ENCODE results near the gene OPCML.

OPCML gene

GRCh38 chr11:132935383-132935782 is 596.9 kb downstream of the OPCML start:
- no peak for DNase-seq (ENCODE audit: low read depth)

DNA sequence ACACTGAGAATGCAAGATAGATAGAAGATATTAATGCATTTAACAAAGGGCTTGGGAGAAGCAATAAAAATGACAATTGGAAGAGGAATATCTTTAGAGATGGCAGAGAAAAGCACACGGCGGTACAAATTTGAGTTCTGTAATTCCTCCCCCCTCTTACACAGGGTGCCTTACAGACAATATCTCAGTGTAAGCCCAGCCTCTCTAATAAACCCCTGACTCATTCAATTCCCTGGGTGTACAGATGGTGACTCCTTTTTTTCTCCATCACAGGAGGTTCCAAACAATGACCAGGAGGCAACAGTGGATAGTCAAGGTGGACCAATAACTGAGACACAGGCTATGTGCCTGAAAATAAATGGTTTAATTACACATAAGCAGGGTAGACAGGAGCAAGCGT is 598.6 kb downstream of the OPCML start:
- DNase-seq (ENCODE audit: low read depth), result no peak

DNA sequence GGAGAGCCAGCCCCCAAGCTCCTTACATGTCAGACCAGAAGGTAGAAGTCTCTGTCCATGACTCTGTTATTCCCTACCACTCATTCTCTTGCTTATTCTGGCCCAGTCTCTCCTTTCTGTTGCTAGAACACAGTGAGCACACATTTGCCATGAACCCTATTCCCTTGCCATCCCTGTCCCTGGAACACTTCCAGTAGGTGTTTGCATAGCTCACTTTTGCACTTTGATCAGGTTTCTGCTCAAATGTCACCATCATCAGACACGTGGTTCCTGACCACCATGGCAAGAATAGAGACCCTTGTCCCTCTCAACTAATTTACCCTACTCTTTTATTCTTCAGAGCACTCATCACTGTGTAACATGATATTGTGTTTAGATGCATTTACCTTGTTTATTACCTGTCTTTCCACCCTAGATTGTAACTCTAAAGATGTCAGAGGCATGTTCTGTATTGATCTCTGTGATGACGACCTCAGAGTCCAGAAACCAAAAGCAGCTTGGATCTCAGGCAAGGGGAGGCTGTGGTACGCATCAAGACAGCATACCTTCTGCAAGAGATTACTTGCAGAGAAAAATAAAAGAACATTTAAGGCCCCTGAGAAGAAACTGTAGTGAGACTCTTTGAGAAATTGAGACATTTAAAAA is 606.4 kb downstream of the OPCML start:
- DNase-seq (ENCODE audit: low read depth), result no peak

GRCh38 chr11:132921597-132921996 is 610.7 kb downstream of the OPCML start:
- DNase-seq (ENCODE audit: low read depth), result no peak

DNA sequence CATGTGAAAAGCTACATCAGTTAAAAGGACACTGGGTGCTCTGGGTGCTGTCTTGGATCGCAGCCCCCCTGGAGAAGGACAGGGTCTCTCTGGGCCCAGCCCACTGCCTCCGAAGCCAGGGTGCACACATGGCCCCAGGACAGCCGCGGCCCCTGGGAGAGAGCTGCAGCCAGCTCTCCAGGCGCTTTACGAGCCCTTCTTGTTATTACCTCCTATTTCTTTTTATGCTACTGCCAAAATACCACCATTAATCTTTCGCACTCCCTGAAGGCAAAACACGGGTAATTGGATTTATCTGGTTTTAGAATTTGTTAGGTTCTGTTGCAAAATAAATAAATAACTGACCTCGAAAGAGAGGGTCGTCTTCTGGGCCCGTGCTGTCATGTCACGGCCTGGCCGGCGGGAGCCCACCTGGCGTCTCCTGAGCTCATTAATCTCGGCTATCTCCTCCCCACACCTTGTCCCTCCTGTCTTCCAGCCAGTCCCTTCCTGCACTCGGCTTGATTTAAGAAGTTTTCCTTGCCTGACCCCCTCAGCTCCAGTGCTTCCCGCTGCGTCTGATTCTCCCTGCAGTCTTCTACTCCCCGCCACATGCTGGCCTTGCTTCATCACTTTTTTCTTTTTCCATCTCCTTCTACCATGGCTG is 611.7 kb downstream of the OPCML start:
- no peak for DNase-seq (ENCODE audit: low read depth)

DNA sequence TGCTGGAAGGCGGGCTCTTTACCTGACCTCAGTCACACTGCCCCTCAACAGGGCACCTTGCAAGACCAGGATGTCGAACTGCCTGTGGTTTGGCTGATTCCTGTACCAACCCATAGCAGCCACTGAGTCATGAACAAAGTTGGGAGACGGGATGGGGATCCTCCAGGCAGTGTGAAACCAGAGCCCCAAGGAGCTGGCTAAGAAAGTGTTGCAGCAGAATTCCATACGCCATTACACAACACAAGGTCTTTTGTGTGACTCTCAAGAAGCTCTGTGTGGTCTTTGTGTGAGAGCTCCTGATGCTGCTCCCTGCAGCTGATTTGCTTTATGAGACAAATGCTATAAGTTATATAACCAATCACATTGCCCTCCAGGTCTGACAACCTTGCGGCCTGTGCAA is 617.7 kb downstream of the OPCML start:
- no peak for DNase-seq (ENCODE audit: low read depth)

DNA sequence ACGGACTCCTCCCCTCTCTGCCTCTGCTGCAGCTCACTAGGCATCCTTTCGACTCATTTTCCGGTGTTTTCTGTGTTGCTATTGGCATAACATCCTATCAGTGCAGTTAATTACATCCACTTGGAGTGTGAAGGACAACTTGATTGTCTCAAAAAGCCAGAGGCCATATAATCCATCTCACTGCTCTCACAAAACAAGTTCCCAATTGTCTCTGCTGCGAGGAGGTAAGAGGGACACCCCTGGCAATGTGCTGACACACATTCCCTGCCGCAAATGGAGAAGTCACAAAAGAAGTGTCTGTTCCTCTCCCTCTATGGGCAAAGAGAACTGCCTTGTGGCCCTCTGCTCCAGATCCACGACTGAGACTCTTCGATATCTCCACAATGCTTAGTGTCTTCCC is 618.4 kb downstream of the OPCML start:
- no peak for DNase-seq (ENCODE audit: low read depth)

DNA sequence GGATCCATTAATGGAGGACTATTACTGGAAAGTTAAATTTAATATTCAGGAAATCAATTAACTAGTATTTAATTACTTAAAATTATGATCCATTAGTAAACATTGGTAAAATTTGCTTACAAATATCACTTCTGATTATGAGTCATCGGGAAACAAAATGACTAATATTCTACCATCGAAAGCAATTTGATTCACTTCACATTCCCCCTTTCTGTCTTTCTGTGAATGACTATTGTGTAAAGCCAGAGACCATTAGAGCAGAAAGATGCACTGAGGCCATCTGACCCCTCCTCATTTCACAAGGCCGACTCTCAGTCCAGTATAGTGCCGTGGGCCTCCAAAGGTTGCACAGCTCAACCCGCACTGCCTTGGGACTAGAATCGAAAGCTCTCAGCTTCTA is 619.0 kb downstream of the OPCML start:
- no peak for DNase-seq (ENCODE audit: low read depth)

- peak; percentile 82 for DNase-seq (ENCODE audit: low read depth)
Measured at GRCh38 chr11:132911186-132911585, 621.1 kb downstream of the OPCML start.

DNA sequence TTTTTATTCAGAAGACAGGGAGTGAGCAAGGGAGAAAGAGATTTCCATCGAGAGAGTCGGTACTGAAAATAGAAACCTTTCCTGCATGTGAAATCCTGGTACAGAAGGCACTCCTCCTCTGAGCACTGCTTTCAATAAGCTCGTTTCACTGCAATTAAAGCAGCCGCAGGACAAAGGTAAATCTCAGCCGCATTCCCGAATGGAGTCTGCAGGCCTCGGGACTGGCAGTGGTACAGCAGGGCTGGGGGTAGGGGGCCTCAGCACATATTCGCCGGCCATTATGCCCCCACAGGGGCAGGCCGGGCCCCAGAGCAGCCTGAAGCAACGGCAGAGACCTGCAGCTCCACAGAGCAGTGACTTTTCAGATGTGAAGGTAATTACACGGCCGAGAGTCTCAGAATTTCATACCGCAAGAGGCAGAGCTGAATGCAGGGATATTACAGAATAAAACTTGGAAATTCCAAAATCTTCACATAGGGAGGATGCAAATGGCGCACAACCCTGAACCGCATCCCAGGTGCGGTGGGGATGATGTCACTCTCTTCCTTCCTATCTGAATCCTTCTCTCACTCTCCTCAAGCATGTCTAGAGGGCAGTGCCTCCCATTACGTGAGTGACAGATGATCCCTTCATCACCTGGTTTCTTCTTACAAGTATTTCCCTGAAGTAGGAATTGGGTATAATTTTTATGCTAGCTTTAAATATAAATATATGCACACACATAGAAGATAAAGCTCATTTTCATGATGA is 622.1 kb downstream of the OPCML start:
- DNase-seq (ENCODE audit: low read depth), result no peak

- no peak for DNase-seq (ENCODE audit: low read depth)
Measured at GRCh38 chr11:132909021-132909606, 623.2 kb downstream of the OPCML start.

DNA sequence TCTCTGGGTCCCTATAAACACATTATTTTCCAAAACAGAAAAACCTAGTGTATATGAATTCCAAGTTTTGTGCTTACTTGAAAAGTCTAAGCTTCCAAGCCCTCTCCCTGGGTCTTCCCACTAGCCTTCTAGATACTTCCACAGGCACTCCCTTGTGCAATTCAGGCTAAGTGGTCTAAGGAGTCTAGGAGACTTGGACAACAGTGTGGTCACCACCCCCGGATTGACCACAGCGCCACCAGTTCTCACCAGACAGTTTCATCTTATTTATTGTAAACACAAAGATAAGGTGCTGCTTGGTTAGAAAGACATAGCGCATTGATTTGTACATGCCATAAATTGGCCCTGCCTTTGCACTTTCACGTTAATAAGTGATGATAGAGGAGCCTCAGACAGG is 623.9 kb downstream of the OPCML start:
- no peak for DNase-seq (ENCODE audit: low read depth)

GRCh38 chr11:132907651-132908413 is 624.5 kb downstream of the OPCML start:
- no peak for DNase-seq (ENCODE audit: low read depth)

DNA sequence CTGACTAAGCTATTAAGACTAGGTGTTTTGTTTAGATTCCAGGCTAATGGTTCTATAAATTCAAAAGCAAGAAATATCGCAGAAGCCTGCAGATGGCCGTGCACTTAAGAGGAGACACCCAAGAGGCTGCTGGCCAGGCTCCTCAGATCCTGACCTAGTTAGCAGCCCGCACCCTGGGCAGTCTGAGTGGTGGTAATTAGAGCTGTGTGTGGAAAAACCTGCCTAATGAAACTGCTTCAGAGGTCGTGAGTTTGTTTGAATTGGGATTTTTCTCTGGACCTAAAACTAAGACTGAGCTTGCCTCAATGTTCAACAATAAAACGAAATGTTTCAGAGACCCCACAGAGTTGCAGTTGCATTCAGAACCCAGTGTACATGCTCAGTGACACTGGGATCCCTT is 627.7 kb downstream of the OPCML start:
- DNase-seq (ENCODE audit: low read depth), result no peak

DNA sequence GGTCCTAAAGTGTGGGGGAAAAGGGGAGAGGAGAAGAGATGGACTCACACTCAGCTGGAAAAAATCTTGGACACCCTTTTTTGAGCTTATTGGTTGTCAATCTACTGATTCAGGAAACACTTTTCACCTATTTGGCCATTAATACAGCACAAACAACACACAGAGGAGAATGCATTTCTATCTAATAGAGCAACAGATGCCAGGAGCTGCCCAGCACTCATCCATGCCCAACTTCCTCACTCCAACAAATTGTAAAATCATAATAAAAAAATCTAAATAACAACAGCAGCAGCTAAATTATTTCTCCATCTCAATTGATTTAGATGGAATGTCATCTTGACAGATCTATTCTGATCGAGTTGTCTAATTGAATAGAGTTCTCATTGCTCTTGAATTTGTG is 628.2 kb downstream of the OPCML start:
- DNase-seq (ENCODE audit: low read depth), result no peak

DNA sequence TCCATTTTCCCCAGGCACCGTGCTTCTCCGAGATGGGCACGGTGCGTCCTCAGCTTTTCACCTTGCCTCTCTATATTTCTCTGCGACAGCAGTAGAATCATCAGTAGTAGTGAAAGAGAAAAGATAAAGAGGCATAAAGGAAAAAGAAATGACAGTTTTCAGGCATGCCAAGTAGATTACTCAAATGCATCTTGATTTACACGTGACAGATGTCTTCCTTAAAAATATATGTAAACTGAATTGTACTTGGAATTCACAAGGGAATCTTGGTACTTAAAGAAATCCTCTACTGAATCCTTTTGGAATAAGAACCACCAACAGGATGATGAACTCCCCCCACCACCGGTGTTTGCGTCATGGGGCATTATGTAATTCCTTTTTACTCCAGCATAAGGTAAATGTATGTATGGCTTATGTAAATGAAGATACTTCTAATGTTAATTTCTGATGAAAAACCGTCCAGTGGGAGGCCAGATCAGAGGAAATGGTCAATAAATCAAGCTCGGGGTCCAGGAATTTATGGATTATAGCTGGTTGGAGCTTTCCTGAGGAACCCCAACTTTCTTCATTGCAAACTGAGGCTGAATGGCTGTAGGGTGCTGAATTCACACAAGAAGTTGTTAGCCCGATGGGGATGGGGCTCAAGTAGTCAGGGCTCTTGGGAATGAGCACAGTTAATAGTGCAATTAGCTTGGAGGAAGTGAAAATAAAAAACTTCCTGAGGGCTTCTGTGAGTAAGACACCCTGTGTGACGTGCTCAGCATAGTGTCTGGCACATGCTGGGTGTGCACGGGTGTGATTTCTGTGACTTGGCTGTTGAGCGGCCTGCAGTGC is 630.4 kb downstream of the OPCML start:
- peak; percentile 31 for DNase-seq (ENCODE audit: low read depth)

DNA sequence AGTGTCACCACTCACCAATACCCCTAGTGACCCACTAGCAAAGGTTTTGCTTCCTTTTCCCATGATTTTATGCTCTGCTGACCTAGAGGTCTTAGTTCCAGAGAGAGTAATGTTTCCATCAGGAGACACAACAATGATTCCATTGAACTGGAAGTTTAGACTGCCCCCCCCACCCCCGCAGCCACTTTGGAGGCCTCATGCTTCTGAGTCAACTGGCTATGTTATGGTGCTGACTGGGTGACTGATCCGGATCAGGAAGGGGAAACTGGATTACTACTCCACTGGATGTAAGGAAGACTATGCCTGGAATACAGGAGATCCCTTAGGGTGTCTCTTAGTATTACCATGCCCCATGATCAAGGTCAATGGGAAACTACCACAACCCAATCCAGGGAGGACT is 633.6 kb downstream of the OPCML start:
- no peak for DNase-seq (ENCODE audit: low read depth)

DNA sequence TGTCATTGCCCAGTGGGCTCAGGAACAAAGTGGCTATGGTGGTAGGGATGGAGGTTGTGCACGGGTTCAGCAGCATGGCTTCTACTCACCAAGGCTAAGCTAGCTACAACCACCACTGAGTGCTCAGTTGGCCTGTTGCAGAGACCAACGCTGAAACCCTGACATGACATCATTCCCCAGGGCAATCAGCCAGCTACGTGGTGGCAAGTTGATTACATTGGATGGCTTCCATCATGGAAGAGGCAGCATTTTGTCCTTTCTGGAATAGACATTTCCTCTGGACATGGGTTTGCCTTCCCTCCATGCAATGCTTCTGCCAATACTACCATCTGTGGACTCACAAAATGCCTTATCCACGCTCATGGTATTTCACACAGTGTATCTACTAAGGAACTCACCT is 634.3 kb downstream of the OPCML start:
- peak; percentile 77 for DNase-seq (ENCODE audit: low read depth)

GRCh38 chr11:132895340-132895739 is 637.0 kb downstream of the OPCML start:
- DNase-seq (ENCODE audit: low read depth), result no peak

DNA sequence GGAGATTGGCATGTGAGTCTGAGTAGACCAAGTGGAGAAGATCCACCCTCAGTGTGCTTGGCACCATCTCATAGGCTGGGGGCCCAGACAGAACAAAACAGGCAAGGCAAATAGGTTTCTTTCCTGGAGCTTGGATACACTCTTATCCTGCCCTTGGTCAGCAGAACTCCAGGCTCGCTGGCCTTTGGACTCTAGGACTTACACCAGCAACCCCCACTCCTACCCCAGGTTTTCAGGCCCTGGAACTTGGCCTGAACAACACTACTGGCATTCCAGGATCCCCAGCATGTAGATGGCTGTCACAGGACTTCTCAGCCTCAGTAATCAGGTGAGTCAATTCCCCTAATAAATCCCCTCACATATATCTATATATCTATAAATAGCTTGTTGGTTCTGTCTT is 637.7 kb downstream of the OPCML start:
- no peak for DNase-seq (ENCODE audit: low read depth)

GRCh38 chr11:132892876-132893275 is 639.4 kb downstream of the OPCML start:
- no peak for DNase-seq (ENCODE audit: low read depth)

Data from EH (cell line).